Fibroblast of pulmonary artery (primary cell): ENCODE results near the gene KRTAP5-9.

Source experiments
- DNase-seq: peaks from one replicate; pipeline ENCODE4 v3.0.0-alpha.2; 2010; ENCODE audit warnings: low read depth
- H3K4me3 ChIP-seq: replicated peaks from 2 replicates; pipeline ENCODE4 v1.5.1; 2011; ENCODE audit warnings: low read depth, mild to moderate bottlenecking, control low read depth, low read length, moderate library complexity
- TF ChIP-seq, protein P1 (sequence below): IDR thresholded peaks from 2 replicates; pipeline ENCODE4 v1.5.1; 2011; ENCODE audit warnings: mild to moderate bottlenecking, control low read depth, low read length, inconsistent platforms; ENCODE audit errors: missing control alignments

KRTAP5-9 gene

DNA sequence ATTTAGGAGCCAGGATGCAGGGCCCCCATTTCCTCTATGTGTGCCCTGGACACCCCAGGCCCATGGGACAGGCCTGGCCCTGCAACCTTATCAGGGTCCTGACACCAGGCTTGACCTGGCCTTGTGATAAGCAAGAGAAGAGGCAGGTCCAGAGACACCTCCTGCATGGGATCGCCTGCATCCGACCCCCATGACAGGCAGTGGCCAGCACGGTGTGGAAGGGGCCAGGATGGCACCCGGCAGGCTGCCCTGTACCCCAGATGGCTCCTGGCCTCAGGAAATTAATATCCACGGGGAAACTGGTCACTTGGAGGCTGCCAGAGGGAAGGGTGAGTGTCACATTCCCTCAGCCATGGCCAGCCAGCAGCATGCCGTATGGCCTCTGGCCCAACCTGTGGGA, 6.8 kb downstream of the KRTAP5-9 start:
- no peak for DNase-seq
- H3K4me3 ChIP-seq, result no peak overlapping the region
- TF ChIP-seq, protein P1, sequence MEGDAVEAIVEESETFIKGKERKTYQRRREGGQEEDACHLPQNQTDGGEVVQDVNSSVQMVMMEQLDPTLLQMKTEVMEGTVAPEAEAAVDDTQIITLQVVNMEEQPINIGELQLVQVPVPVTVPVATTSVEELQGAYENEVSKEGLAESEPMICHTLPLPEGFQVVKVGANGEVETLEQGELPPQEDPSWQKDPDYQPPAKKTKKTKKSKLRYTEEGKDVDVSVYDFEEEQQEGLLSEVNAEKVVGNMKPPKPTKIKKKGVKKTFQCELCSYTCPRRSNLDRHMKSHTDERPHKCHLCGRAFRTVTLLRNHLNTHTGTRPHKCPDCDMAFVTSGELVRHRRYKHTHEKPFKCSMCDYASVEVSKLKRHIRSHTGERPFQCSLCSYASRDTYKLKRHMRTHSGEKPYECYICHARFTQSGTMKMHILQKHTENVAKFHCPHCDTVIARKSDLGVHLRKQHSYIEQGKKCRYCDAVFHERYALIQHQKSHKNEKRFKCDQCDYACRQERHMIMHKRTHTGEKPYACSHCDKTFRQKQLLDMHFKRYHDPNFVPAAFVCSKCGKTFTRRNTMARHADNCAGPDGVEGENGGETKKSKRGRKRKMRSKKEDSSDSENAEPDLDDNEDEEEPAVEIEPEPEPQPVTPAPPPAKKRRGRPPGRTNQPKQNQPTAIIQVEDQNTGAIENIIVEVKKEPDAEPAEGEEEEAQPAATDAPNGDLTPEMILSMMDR, result no peak

DNA sequence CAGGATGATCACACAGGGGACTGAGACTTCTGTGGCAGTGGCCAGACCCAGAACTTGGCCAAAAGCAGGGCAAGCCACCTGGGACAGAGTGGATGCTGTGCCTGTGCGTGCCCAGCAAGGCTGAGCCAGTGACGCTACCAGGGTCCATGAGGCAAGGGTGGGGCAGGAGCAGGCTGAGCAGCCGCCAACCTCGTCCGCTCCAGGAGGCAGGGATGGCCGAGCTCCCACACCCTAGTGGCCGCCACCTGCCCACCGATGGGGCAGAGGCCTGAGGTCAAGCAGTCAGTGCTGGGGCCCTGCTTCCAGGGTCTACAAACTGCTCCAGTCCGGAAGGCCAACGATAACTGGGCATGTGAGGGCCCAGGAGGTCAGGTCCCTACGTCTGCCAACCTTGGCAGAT, 7.3 kb downstream of the KRTAP5-9 start:
- no peak overlapping the region for H3K4me3 ChIP-seq
- TF ChIP-seq, protein P1, result no peak
- no peak for DNase-seq

DNA sequence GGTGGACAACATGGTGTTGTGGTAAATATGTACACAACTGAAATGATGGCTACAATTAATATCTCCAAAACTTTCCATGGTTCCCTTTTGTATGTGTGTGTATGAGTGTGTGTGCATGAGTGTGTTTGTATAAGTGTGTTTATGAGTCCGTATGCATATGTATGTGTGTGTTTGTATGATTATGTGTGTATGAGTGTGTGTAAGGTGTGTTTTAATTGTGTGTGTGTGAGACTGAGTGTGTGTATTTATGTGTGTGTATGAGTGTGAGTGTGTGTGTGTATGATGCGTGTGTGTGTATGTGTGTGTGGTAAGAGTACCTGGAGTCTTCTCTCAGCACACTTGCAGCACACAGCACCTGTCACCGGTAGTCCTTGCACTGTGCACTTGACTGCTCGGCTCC, 7.8 kb downstream of the KRTAP5-9 start:
- TF ChIP-seq, protein P1, result no peak
- DNase-seq, result no peak
- H3K4me3 ChIP-seq, result no peak overlapping the region

DNA sequence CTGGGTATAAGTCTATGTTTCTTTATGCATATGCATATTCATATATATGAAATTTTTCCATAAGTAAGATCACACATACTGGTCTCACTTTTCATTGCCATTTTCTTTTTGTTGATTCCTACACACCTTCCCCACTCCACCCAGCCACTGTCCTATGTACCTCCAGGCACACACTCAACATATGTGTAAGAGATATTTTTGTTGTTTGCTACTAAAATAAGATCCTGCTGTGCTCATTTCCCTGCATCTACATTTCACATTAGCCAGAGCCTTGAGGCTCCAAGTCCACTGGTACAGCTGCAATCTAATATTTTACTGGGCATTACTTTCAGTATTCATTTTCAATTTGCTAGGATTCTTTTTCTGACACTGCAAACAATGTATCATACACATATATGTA, 9.0 kb downstream of the KRTAP5-9 start:
- no peak for DNase-seq
- H3K4me3 ChIP-seq, result no peak overlapping the region
- TF ChIP-seq, protein P1, result no peak

DNA sequence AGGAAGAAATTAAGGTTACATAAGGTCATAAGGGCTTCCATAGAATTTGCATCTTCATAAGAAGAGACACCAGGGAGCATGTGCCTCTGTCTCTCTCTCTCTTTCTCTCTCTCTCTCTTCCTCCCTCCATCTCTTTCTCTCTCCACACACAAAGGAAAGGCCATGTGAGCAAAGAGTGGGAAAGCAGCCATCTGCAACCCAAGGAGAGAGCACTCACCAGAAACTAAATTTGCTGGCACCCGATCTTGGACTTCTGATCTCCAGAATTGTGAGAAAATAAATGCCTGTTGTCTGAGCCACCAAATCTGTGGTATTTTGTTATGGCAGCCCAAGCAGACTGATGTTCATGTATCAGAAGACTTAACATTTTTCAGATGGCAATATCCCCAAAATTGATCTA, 10.8 kb downstream of the KRTAP5-9 start:
- no peak for DNase-seq
- TF ChIP-seq, protein P1, result no peak
- H3K4me3 ChIP-seq, result no peak overlapping the region

DNA sequence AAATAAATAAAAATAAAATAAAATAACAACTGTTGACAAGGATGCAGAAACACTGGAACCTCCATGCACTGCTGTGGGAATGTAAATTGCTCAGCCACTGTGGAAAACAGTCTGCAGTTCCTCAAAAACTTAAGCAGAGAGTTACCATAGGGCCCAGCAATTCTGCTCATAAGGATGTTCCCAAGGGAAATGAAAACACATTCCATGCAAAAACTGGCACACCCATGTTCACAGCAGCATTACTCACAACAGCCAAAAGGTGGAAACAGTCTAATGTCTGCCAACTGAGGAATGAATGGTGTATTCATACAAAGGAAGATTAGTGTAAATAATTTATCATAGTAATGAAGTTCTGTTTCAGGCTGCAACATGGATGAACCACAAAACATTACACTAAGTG, 13.9 kb downstream of the KRTAP5-9 start:
- TF ChIP-seq, protein P1, result no peak
- H3K4me3 ChIP-seq, result no peak overlapping the region
- no peak for DNase-seq

DNA sequence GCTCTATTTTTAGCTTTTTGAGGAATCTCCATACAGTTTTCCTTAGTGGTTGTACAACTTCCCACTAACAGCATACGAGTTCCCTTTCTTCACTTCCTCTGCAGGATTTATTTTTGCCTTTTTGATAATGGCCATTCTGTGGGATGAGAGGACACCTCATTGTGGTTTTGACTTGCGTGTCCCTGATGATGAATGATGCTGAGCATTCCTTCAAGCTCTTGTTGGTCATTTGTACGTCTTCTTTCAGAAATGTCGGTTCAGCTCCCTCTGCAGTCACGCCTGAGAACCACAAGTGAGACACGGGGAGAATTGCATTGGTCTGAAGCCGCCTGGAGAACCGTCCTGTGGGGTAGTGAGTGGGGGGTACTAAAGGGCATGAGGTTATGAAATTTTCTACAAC, 15.2 kb downstream of the KRTAP5-9 start:
- TF ChIP-seq, protein P1, result peak; percentile 50
- DNase-seq, result peak; percentile 55
- H3K4me3 ChIP-seq, result no peak overlapping the region
